Activated CD4-positive, alpha-beta memory T cell treated with anti-CD3 and anti-CD28 coated beads for 36 hours (primary cell): ENCODE measurements around the gene MRPS23. TPM values are rescaled to one million over a fixed set of nuclear protein-coding genes. Genes with fewer than 3 reads are reported as not detected.

Source experiments
- CTCF ChIA-PET: fragments of 350-600 bp; sonication (Branson Sonifier 250); formaldehyde crosslinking; loops from one replicate; lab custom pipeline; 2021; ENCODE audit warnings: antibody characterized with exemption, inconsistent platforms; lab: Charles Lee
- POLR2A ChIA-PET: fragments of 350-600 bp; sonication (Branson Sonifier 250); formaldehyde crosslinking; loops from one replicate; lab custom pipeline; 2021; ENCODE audit warnings: antibody characterized with exemption; lab: Charles Lee
- DNase-seq: peaks from one replicate; pipeline ENCODE4 v3.0.0-alpha.2; 2020
- H3K27ac Mint-ChIP-seq: one replicate; pipeline ENCODE4 v1.8.0; 2021; ENCODE audit warnings: mixed read lengths
- H3K27me3 Mint-ChIP-seq: one replicate; pipeline ENCODE4 v1.8.0; 2021; ENCODE audit warnings: mixed read lengths
- H3K36me3 Mint-ChIP-seq: one replicate; pipeline ENCODE4 v1.8.0; 2021; ENCODE audit warnings: mixed read lengths
- H3K4me1 Mint-ChIP-seq: one replicate; pipeline ENCODE4 v1.8.0; 2021; ENCODE audit warnings: low read depth, mixed read lengths
- H3K4me3 Mint-ChIP-seq: one replicate; pipeline ENCODE4 v1.8.0; 2021; ENCODE audit warnings: mild to moderate bottlenecking, mixed read lengths
- H3K9me3 Mint-ChIP-seq: one replicate; pipeline ENCODE4 v1.8.0; 2021; ENCODE audit warnings: mixed read lengths
- intact Hi-C: fragments of 100-400 bp; cut with micrococcal nuclease; formaldehyde crosslinking; loops from one replicate; pipeline ENCODE4 v1.15.1; 2023
- total RNA-seq, 2 experiments: library from RNA; stranded (reverse); gene quantifications; one replicate each; pipeline ENCODE4 v1.2.3, GENCODE V29; 2021

MRPS23 gene
- total RNA-seq, 2 experiments from 2014 or later, result 58.2 to 64.1 TPM

DNA sequence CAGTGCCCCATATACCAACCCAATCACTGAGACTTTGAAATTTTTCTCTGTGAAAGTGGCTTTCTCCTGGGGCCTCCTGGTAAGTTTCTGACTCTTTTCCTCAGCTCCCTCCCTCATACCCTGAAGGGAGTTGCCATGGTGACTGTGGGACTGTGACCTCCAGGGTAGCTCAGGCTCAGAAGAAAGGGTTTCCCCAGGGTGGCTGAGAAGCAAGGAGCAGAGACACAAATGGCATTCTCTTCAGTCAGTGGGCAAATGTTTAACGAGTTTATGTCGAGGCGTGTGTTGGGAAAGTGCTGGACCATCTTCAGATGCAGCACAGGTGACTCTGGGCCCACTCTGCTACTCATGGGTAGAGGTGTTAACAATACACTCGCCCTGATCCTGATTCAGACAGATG lies 46.8 kb downstream of the MRPS23 start:
- DNase-seq, result no peak
- ChIA-PET CTCF (interaction anchor here (4.0 kb wide), 1 partner anchor 19 kb away, joined by 25 read pairs; no protein-coding TSS in a partner anchor), POLR2A (no interaction called here)
- no peak overlapping the region for H3K4me3 Mint-ChIP-seq
- peaks cover 16% of the 10 kb centered on the region for H3K27me3 Mint-ChIP-seq
- intact Hi-C loops, result no loop called here
- peaks cover 11% of the 10 kb centered on the region for H3K9me3 Mint-ChIP-seq
- H3K27ac Mint-ChIP-seq, result no peak overlapping the region
- H3K4me1 Mint-ChIP-seq, result no peaks in the 10 kb centered on the region
- H3K36me3 Mint-ChIP-seq, result no peaks in the 10 kb centered on the region

DNA sequence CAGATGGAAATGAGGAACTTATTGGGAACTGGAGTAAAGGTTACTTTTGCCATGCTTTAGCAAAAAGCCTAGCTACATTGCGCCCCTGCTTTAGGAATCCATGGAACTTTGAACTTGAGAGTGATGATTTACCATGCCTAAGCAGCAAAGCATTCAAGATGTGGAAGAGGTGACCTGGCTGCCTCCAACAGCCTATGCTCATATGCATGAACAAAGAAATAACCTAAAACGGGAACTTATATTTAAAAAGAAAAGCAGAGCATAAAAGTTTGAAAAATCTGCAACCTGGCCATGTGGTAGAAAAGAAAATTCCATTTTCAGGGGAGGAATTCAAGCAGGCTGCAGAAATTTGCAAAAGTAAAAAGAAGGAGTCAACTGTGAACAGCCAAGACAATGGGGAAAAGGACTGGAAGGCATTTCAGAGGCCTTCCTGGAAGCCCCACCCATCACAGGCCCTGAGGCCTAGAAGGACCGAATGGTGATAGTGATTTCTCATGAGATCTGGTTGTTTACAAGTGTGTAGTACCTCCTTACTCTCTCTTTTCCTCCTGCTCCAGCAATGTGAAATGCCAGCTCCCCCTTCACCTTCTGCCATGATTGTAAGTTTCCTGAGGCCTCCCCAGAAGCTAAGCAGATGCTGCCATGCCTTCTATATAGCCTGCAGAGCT lies 48.7 kb downstream of the MRPS23 start:
- no peak overlapping the region for H3K4me3 Mint-ChIP-seq
- peaks cover 11% of the 10 kb centered on the region for H3K9me3 Mint-ChIP-seq
- intact Hi-C loops, result no loop called here
- no peak overlapping the region for H3K27ac Mint-ChIP-seq
- POLR2A ChIA-PET, result no interaction called here
- H3K4me1 Mint-ChIP-seq, result no peaks in the 10 kb centered on the region
- CTCF ChIA-PET, result interaction anchor here (0.6 to 4.0 kb wide), 4 partner anchors 8 to 192 kb away, joined by 3 to 25 read pairs (median 4); no protein-coding TSS in a partner anchor
- H3K36me3 Mint-ChIP-seq, result no peaks in the 10 kb centered on the region
- no peak for DNase-seq
- peaks cover 4% of the 10 kb centered on the region for H3K27me3 Mint-ChIP-seq

DNA sequence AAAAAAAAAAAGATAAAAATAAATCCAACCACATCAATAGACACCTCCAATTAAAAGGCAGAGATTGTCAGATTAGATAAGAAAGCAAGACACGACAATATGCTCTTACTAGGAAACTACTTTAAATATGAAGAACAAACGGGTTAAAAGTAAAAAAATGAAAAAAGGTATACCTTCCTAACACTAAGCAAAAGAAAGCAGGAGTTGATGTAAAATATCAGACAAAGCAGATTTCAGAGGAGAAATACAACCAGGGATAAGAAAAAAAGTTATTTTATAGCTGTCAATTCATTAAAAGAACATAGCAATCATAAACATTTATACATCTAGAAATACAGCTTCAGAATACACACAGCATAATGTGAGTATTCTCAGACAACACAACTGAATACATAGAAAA lies 55.0 kb downstream of the MRPS23 start:
- H3K27ac Mint-ChIP-seq, result no peak overlapping the region
- H3K36me3 Mint-ChIP-seq, result no peaks in the 10 kb centered on the region
- DNase-seq, result no peak
- peaks cover 9% of the 10 kb centered on the region for H3K4me1 Mint-ChIP-seq
- H3K27me3 Mint-ChIP-seq, result peaks cover 9% of the 10 kb centered on the region
- POLR2A ChIA-PET, result no interaction called here
- intact Hi-C loops, result no loop called here
- H3K9me3 Mint-ChIP-seq, result no peaks in the 10 kb centered on the region
- CTCF ChIA-PET, result interaction anchor here (7.1 kb wide), 1 partner anchor 11 kb away, joined by 33 read pairs; no protein-coding TSS in a partner anchor
- H3K4me3 Mint-ChIP-seq, result no peak overlapping the region

DNA sequence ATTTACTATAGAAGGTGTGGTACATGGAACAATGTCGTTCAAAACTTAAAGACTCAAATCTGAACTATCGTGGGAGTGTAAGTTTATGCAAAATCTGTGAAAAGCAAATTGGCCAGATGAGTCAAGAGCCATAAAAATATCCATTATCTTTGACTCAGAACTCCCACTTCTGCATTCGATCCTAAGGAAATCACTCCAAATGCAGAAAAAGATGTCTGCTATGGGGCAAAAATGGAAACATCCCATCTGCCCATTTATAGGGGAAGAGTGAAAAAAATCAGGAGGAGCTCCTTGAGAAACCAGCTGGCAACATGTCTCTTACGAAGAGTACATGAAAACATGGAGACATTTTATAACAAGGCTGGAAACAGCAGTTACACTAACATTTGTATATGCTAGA lies 61.1 kb downstream of the MRPS23 start:
- no peak for DNase-seq
- ChIA-PET POLR2A (no interaction called here), CTCF (no interaction called here)
- no peak overlapping the region for H3K27ac Mint-ChIP-seq
- H3K27me3 Mint-ChIP-seq, result peaks cover 34% of the 10 kb centered on the region
- intact Hi-C loops, result no loop called here
- H3K4me3 Mint-ChIP-seq, result no peak overlapping the region
- peaks cover 3% of the 10 kb centered on the region for H3K4me1 Mint-ChIP-seq
- no peaks in the 10 kb centered on the region for H3K36me3 Mint-ChIP-seq
- no peaks in the 10 kb centered on the region for H3K9me3 Mint-ChIP-seq

DNA sequence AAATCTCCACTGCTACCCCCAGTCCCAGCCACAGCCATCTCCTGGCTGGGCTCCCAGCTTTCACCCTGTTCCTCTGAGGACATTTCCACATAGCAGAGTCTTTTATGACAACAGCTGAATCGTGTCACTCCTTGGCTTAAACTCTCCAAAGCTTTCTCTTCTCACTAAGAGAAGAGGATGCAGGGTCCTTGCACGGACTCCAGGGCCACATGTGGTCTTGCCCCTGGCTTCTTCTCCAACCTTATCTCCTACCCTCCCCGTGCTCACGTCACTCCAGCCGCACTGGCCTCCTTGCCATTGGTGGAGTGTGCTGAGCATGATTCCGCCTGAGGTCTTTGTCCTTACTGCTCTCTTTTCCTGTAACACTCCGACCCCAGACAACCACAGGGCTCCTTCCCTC lies 64.8 kb downstream of the MRPS23 start:
- Mint-ChIP-seq H3K36me3 (no peaks in the 10 kb centered on the region), H3K27ac (no peak overlapping the region), H3K4me3 (no peak overlapping the region), H3K27me3 (peaks cover 29% of the 10 kb centered on the region), H3K4me1 (no peaks in the 10 kb centered on the region), H3K9me3 (no peaks in the 10 kb centered on the region)
- intact Hi-C loops, result no loop called here
- CTCF ChIA-PET, result interaction anchor here (1.1 to 3.3 kb wide), 6 partner anchors 10 to 542 kb away, joined by 3 to 36 read pairs (median 26); no protein-coding TSS in a partner anchor
- no peak for DNase-seq
- POLR2A ChIA-PET, result no interaction called here

Other genes with a start within 250 kb of the MRPS23 start
- gene CCDC182, start 104.7 kb downstream of the MRPS23 start, total RNA-seq, result not detected
- gene CUEDC1, start 105.4 kb upstream of the MRPS23 start, total RNA-seq, result under 1 TPM; 0.29 to 0.36 TPM
- gene VEZF1, start 138.2 kb upstream of the MRPS23 start, total RNA-seq, result 10 to 100 TPM; 26.8 to 29.8 TPM
- gene SRSF1, start 157.2 kb upstream of the MRPS23 start, total RNA-seq, result 100 to 1,000 TPM; 325 to 326 TPM
- 10 to 100 TPM; 24.8 to 26.8 TPM for gene DYNLL2, start 233.4 kb upstream of the MRPS23 start, total RNA-seq